B cell (primary cell): ENCODE measurements around the gene PAPSS2. TPM values are rescaled to one million over a fixed set of nuclear protein-coding genes. Genes with fewer than 3 reads are reported as not detected.
A peak's percentile ranks its signal among the peaks of the same experiment; 100 is the strongest.

Experiments used
- ATAC-seq: fragments of 200-7000 bp; cut with Tn5 transposase; one replicate; pipeline ENCODE4 v1.10.0; 2021; ENCODE audit warnings: low read depth, mild to moderate bottlenecking, moderate number of reproducible peaks, moderate library complexity
- CTCF ChIA-PET: fragments of 350-600 bp; sonication (Branson Sonifier 250); formaldehyde crosslinking; loops from one replicate; lab custom pipeline; 2021; ENCODE audit warnings: antibody characterized with exemption, inconsistent platforms; lab: Charles Lee
- POLR2A ChIA-PET: fragments of 350-600 bp; sonication (Branson Sonifier 250); formaldehyde crosslinking; loops from one replicate; lab custom pipeline; 2021; ENCODE audit warnings: antibody characterized with exemption; lab: Charles Lee
- DNase-seq: peaks from one replicate; pipeline ENCODE4 v3.0.0; 2013
- H2AFZ ChIP-seq: 2 replicates; pipeline ENCODE4 v1.6.1; 2012; ENCODE audit warnings: mild to moderate bottlenecking, low read depth, low read length; ENCODE audit not compliant: insufficient read depth, poor library complexity, severe bottlenecking
- H3K27ac ChIP-seq, 2 donors: 1 replicate in 1 of 2; 2 replicates in 1 of 2; pipeline ENCODE4 v1.5.1; 2012 to 2013; ENCODE audit warnings: low read length in 2 of 2, mild to moderate bottlenecking in 2 of 2, moderate library complexity in 1 of 2
- H3K27me3 ChIP-seq, 4 experiments: fragments of 200-600 bp in 1 of 4; sonication (generic) in 1 of 4; replicated peaks in 1 of 4; 1 replicate in 2 of 4; 2 replicates in 2 of 4; pipeline versions ENCODE4 v1.6.1 to v1.7.0; 2013 to 2016; ENCODE audit warnings: low read length in 3 of 4, mild to moderate bottlenecking in 2 of 4, mixed read lengths in 1 of 4, moderate library complexity in 1 of 4; ENCODE audit not compliant: insufficient read depth in 4 of 4, control insufficient read depth in 3 of 4; ENCODE audit errors: control extremely low read depth in 1 of 4
- H3K36me3 ChIP-seq, 2 experiments: replicated peaks in 1 of 2; 1 replicate in 1 of 2; 2 replicates in 1 of 2; pipeline versions ENCODE4 v1.6.1 to v1.7.1; 2013; ENCODE audit warnings: low read length in 1 of 2; ENCODE audit not compliant: insufficient read depth in 2 of 2, control insufficient read depth in 1 of 2; ENCODE audit errors: control extremely low read depth in 1 of 2, extremely low read depth in 1 of 2
- H3K4me1 ChIP-seq, 2 donors: fragments of 200-600 bp in 1 of 2; sonication (generic) in 1 of 2; 1 replicate in 1 of 2; 2 replicates in 1 of 2; pipeline versions ENCODE4 v1.5.1 to v1.6.1; 2013 to 2017; ENCODE audit warnings: low read length in 2 of 2; ENCODE audit not compliant: control insufficient read depth in 2 of 2, insufficient read depth in 2 of 2
- H3K4me2 ChIP-seq: replicated peaks from 2 replicates; pipeline ENCODE3; 2012; ENCODE audit warnings: mild to moderate bottlenecking, low read depth, low read length; ENCODE audit not compliant: poor library complexity, severe bottlenecking
- H3K4me3 ChIP-seq, 5 experiments: fragments of 200-600 bp in 1 of 5; sonication (generic) in 1 of 5; 1 replicate in 3 of 5; 2 replicates in 2 of 5; pipeline versions ENCODE4 v1.5.1 to v1.7.0; 2011 to 2016; ENCODE audit warnings: low read length in 4 of 5, mild to moderate bottlenecking in 4 of 5, low read depth in 2 of 5, control low read depth in 1 of 5, moderate library complexity in 1 of 5; ENCODE audit not compliant: insufficient read depth in 1 of 5; ENCODE audit errors: control extremely low read depth in 1 of 5, extremely low read depth in 1 of 5
- H3K79me2 ChIP-seq: fragments of 200-600 bp; sonication (generic); one replicate; pipeline ENCODE4 v1.6.0; 2016; ENCODE audit warnings: low read length; ENCODE audit not compliant: control insufficient read depth, insufficient read depth
- H3K9ac ChIP-seq: fragments of 200-600 bp; sonication (generic); 2 replicates; pipeline ENCODE4 v1.6.1; 2017; ENCODE audit warnings: mild to moderate bottlenecking, low read length, moderate library complexity
- H3K9me3 ChIP-seq, 3 donors: one replicate each; pipeline versions ENCODE4 v1.6.1 to v1.7.1; 2013; ENCODE audit warnings: low read length in 2 of 3; ENCODE audit not compliant: control insufficient read depth in 2 of 3, insufficient read depth in 1 of 3; ENCODE audit errors: control extremely low read depth in 1 of 3
- H4K20me1 ChIP-seq: 2 replicates; pipeline ENCODE4 v1.6.0; 2012; ENCODE audit warnings: mild to moderate bottlenecking, low read length; ENCODE audit not compliant: insufficient read depth, control insufficient read depth, poor library complexity, severe bottlenecking
- H3K27ac Mint-ChIP-seq: one replicate; pipeline ENCODE4 v1.8.0; 2021; ENCODE audit warnings: mixed read lengths
- H3K27me3 Mint-ChIP-seq: one replicate; pipeline ENCODE4 v1.8.0; 2021; ENCODE audit warnings: mixed read lengths
- H3K4me1 Mint-ChIP-seq: one replicate; pipeline ENCODE4 v1.8.0; 2021; ENCODE audit warnings: mixed read lengths
- H3K4me3 Mint-ChIP-seq: one replicate; pipeline ENCODE4 v1.8.0; 2021; ENCODE audit warnings: mixed read lengths
- H3K9me3 Mint-ChIP-seq: one replicate; pipeline ENCODE4 v1.8.0; 2022; ENCODE audit warnings: mixed read lengths; ENCODE audit not compliant: insufficient read depth
- CTCF ChIP-seq: fragments of 200-600 bp; IDR thresholded peaks from one replicate; pipeline ENCODE4 v1.8.0; 2022; ENCODE audit warnings: antibody characterized with exemption, mild to moderate bottlenecking
- EZH2 ChIP-seq: IDR thresholded peaks from 2 replicates; pipeline ENCODE4 v1.6.1; 2012; ENCODE audit warnings: borderline replicate concordance, low read depth, mild to moderate bottlenecking, moderate library complexity, low read length; ENCODE audit not compliant: insufficient read depth, poor library complexity, severe bottlenecking
- WGBS: methylation state at CpG from one replicate; pipeline ENCODE4 v1.1.5; 2013; ENCODE audit warnings: missing lambda C conversion rate; ENCODE audit not compliant: insufficient coverage; 5-methylcytosine and 5-hydroxymethylcytosine counted together
- intact Hi-C: fragments of 100-400 bp; cut with micrococcal nuclease; formaldehyde crosslinking; loops from one replicate; pipeline ENCODE4 v1.10.0; 2022
- polyA plus RNA-seq: library from polyadenylated mRNA; depleted of rRNA; stranded (reverse); fragments of >200 nt; gene quantifications from 2 replicates; pipeline ENCODE4 v1.2.3, GENCODE V29; 2012
- total RNA-seq, 2 donors: library from RNA; stranded (reverse); fragments of 120-200 nt in 1 of 2; gene quantifications; 1 replicate in 1 of 2; 2 replicates in 1 of 2; pipeline versions ENCODE4 v1.2.3 to v1.2.4, GENCODE V29; 2013 to 2022

Gene PAPSS2
- total and polyA plus RNA-seq, 2 donors (not counting 1 experiment from before 2014, with no cell fraction given): not detected

- Histone ChIP-seq H3K27ac (no peak overlapping the region), H3K79me2 (no peaks in the 10 kb centered on the region), H3K9me3 (no peaks in the 10 kb centered on the region), H3K4me3 (no peak overlapping the region), H3K4me2 (no peak overlapping the region), H2AFZ (no peak overlapping the region), H3K4me1 (peaks cover 0 to 6% of the 10 kb centered on the region in 2 donors), H4K20me1 (no peaks in the 10 kb centered on the region), H3K9ac (no peak overlapping the region), H3K36me3 (no peaks in the 10 kb centered on the region), H3K27me3 (no peaks in the 10 kb centered on the region)
- Mint-ChIP-seq H3K27me3 (no peaks in the 10 kb centered on the region), H3K4me3 (no peak overlapping the region), H3K27ac (no peak overlapping the region), H3K4me1 (peaks cover 4% of the 10 kb centered on the region), H3K9me3 (no peaks in the 10 kb centered on the region)
- intact Hi-C loops: no loop called here
- no peak for ATAC-seq
- CTCF ChIA-PET: no interaction called here
- no CpG with 5 or more reads among the region's 2 CpGs for WGBS
- POLR2A ChIA-PET: no interaction called here
- TF ChIP-seq CTCF (no peak), EZH2 (no peak)
- no peak for DNase-seq
Observed at GRCh38 chr10:87634311-87634710, 25.4 kb upstream of the PAPSS2 start.

- WGBS: 17% methylated on average over 1 of the region's 5 CpGs
- H3K4me2 ChIP-seq: no peak overlapping the region
- H3K27me3 ChIP-seq: no peaks in the 10 kb centered on the region
- H3K79me2 ChIP-seq: no peaks in the 10 kb centered on the region
- H4K20me1 ChIP-seq: no peaks in the 10 kb centered on the region
- intact Hi-C loops: no loop called here
- CTCF ChIA-PET: no interaction called here
- H3K9me3 ChIP-seq: no peaks in the 10 kb centered on the region
- TF ChIP-seq EZH2 (no peak), CTCF (no peak)
- H3K9me3 Mint-ChIP-seq: no peaks in the 10 kb centered on the region
- no peaks in the 10 kb centered on the region for H3K36me3 ChIP-seq
- H3K4me1 Mint-ChIP-seq: peaks cover 4% of the 10 kb centered on the region
- H3K27ac Mint-ChIP-seq: no peak overlapping the region
- POLR2A ChIA-PET: no interaction called here
- no peak overlapping the region for H3K4me3 ChIP-seq
- no peak overlapping the region for H3K9ac ChIP-seq
- no peak overlapping the region for H3K4me3 Mint-ChIP-seq
- peak overlapping the region; percentile 67 for H2AFZ ChIP-seq
- H3K27ac ChIP-seq: no peak overlapping the region
- H3K27me3 Mint-ChIP-seq: no peaks in the 10 kb centered on the region
- DNase-seq (peak; percentile 9), ATAC-seq (no peak)
- H3K4me1 ChIP-seq: peaks cover 0 to 6% of the 10 kb centered on the region in 2 donors
Observed at GRCh38 chr10:87635498-87636312, 24.0 kb upstream of the PAPSS2 start.
